CD4-positive, alpha-beta T cell (primary cell): ENCODE results near the gene NBPF11. TPM values are rescaled to one million over a fixed set of nuclear protein-coding genes. Genes with fewer than 3 reads are reported as not detected.

Experiments
- total RNA-seq, 174 experiments: library from RNA in 2 of 174; stranded (reverse) in 2 of 174; gene quantifications; one replicate each; pipeline ENCODE4 v1.2.3 and lab custom pipeline; 2021 to 2026

The NBPF11 gene
- total RNA-seq, 2 experiments from 2014 or later, result 15.6 to 16.1 TPM

Other genes starting within 250 kb of the NBPF11 start
- not detected for gene GJA8, start 249.5 kb downstream of the NBPF11 start, total RNA-seq
- gene GPR89B, start 223.9 kb downstream of the NBPF11 start, total RNA-seq, result 10 to 100 TPM; 10.0 to 12.4 TPM